Astrocyte (in vitro differentiated cells and primary cell): ENCODE results near the gene SLC35F1. TPM values are rescaled to one million over a fixed set of nuclear protein-coding genes. Genes with fewer than 3 reads are reported as not detected.

Source experiments
- DNase-seq: peaks from one replicate; pipeline ENCODE4 v3.0.0-alpha.2; 2010; ENCODE audit warnings: low read depth
- FAIRE-seq: peaks from 2 replicates; lab custom pipeline; 2011; peaks lifted over from hg19 to GRCh38; lab: Jason Lieb, UNC
- H2AFZ ChIP-seq: 2 replicates; pipeline ENCODE4 v1.6.0; 2012; ENCODE audit warnings: low read depth, low read length, inconsistent platforms
- H3K27ac ChIP-seq: 2 replicates; pipeline ENCODE4 v1.5.1; 2011; ENCODE audit warnings: low read depth, low read length, inconsistent platforms
- H3K27me3 ChIP-seq: 2 replicates; pipeline ENCODE4 v1.6.0; 2011; ENCODE audit warnings: low read length, inconsistent platforms; ENCODE audit not compliant: insufficient read depth
- H3K36me3 ChIP-seq: 2 replicates; pipeline ENCODE4 v1.5.1; 2011; ENCODE audit warnings: low read length, inconsistent platforms; ENCODE audit not compliant: insufficient read depth
- H3K4me1 ChIP-seq: 2 replicates; pipeline ENCODE4 v1.5.1; 2011; ENCODE audit warnings: low read length, inconsistent platforms; ENCODE audit not compliant: insufficient read depth
- H3K4me2 ChIP-seq: 2 replicates; pipeline ENCODE4 v1.6.0; 2012; ENCODE audit warnings: low read length, inconsistent platforms
- H3K4me3 ChIP-seq: 2 replicates; pipeline ENCODE4 v1.5.1; 2011; ENCODE audit warnings: low read depth, mild to moderate bottlenecking, low read length, inconsistent platforms; ENCODE audit not compliant: insufficient read depth
- H3K79me2 ChIP-seq: 2 replicates; pipeline ENCODE4 v1.6.0; 2012; ENCODE audit warnings: mild to moderate bottlenecking, low read length, inconsistent platforms; ENCODE audit not compliant: insufficient read depth
- H3K9ac ChIP-seq: 2 replicates; pipeline ENCODE4 v1.6.0; 2012; ENCODE audit warnings: mild to moderate bottlenecking, low read length, inconsistent platforms
- H3K9me3 ChIP-seq: 2 replicates; pipeline ENCODE4 v1.5.1; 2012; ENCODE audit warnings: low read depth, mild to moderate bottlenecking, low read length, inconsistent platforms; ENCODE audit not compliant: insufficient read depth
- H4K20me1 ChIP-seq: 2 replicates; pipeline ENCODE4 v1.6.0; 2012; ENCODE audit warnings: low read length, inconsistent platforms; ENCODE audit not compliant: insufficient read depth
- H3K27ac Mint-ChIP-seq: one replicate; pipeline ENCODE4 v1.8.0; 2021; ENCODE audit warnings: mild to moderate bottlenecking, mixed read lengths; ENCODE audit not compliant: unreplicated experiment
- H3K27me3 Mint-ChIP-seq: one replicate; pipeline ENCODE4 v1.8.0; 2021; ENCODE audit warnings: low read depth, mixed read lengths; ENCODE audit not compliant: unreplicated experiment
- H3K36me3 Mint-ChIP-seq: one replicate; pipeline ENCODE4 v1.8.0; 2021; ENCODE audit warnings: low read depth, mixed read lengths; ENCODE audit not compliant: unreplicated experiment
- H3K4me1 Mint-ChIP-seq: one replicate; pipeline ENCODE4 v1.8.0; 2021; ENCODE audit warnings: low read depth, mixed read lengths; ENCODE audit not compliant: unreplicated experiment
- H3K4me3 Mint-ChIP-seq: one replicate; pipeline ENCODE4 v1.8.0; 2021; ENCODE audit warnings: mild to moderate bottlenecking, moderate library complexity, mixed read lengths; ENCODE audit not compliant: unreplicated experiment
- H3K9me3 Mint-ChIP-seq: one replicate; pipeline ENCODE4 v1.8.0; 2021; ENCODE audit warnings: mild to moderate bottlenecking, mixed read lengths; ENCODE audit not compliant: unreplicated experiment
- EZH2 ChIP-seq: IDR thresholded peaks from 2 replicates; pipeline ENCODE4 v1.6.1; 2012; ENCODE audit warnings: mild to moderate bottlenecking, low read length, inconsistent platforms; ENCODE audit not compliant: insufficient read depth
- total RNA-seq: library from RNA; stranded (reverse); gene quantifications from 2 replicates; pipeline ENCODE4 v1.2.1, GENCODE V29; 2021
- TF ChIP-seq, protein P1 (sequence below): IDR thresholded peaks from 2 replicates; pipeline ENCODE4 v1.5.1; 2011; ENCODE audit warnings: low read depth, mild to moderate bottlenecking, inconsistent platforms, low read length, moderate library complexity; ENCODE audit not compliant: insufficient read depth

SLC35F1 gene
- total RNA-seq, 1 donor from 2014 or later = 1.0 TPM

DNA sequence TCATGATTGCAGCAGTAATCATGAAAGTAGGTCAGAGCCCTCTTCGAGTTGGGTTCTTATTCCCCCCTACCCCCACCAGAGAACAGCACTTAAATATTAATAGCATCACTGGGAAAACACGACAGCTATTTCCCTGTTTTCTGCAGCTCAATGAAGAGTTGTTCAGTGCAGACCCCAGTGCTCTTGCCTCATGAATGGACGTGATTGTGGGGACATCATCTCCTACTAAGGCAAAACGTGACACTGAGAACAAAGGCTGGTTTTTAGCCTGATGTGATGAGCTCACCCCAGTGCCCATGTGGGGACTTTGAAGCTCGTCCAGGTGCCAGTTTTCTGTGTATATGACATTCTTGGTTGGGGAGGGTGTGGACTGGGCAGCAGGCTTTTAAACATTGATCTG, 105.9 kb downstream of the SLC35F1 start:
- no peak for FAIRE-seq

DNA sequence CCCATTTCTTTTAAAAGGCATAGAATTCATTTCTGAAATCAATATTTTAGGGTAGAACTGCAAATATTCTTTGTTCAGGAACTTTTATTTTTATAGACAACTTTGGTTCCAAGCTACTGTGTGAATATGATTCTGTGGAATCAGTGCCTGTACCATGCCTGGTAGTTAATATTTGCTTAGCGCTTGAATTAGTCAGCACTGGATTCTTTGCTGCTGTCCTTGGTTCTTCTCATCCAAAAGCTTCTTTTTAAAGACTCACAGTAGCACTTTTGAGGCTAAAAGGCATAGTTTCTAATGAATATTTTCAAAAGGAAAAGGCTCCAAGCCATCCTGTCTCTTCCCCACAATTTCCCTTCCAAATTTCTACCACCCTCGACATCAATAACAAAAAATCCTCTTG, 109.5 kb downstream of the SLC35F1 start:
- H3K9ac ChIP-seq = no peak overlapping the region
- H3K36me3 ChIP-seq = no peaks in the 10 kb centered on the region
- no peak overlapping the region for H3K4me3 Mint-ChIP-seq
- no peak for TF ChIP-seq EZH2
- TF ChIP-seq, protein P1, sequence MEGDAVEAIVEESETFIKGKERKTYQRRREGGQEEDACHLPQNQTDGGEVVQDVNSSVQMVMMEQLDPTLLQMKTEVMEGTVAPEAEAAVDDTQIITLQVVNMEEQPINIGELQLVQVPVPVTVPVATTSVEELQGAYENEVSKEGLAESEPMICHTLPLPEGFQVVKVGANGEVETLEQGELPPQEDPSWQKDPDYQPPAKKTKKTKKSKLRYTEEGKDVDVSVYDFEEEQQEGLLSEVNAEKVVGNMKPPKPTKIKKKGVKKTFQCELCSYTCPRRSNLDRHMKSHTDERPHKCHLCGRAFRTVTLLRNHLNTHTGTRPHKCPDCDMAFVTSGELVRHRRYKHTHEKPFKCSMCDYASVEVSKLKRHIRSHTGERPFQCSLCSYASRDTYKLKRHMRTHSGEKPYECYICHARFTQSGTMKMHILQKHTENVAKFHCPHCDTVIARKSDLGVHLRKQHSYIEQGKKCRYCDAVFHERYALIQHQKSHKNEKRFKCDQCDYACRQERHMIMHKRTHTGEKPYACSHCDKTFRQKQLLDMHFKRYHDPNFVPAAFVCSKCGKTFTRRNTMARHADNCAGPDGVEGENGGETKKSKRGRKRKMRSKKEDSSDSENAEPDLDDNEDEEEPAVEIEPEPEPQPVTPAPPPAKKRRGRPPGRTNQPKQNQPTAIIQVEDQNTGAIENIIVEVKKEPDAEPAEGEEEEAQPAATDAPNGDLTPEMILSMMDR = no peak
- no peaks in the 10 kb centered on the region for H3K36me3 Mint-ChIP-seq
- no peak overlapping the region for H3K27ac ChIP-seq
- DNase-seq (no peak), FAIRE-seq (no peak)
- H3K27me3 Mint-ChIP-seq = no peaks in the 10 kb centered on the region
- no peak overlapping the region for H3K4me3 ChIP-seq
- peaks cover 2% of the 10 kb centered on the region for H3K9me3 Mint-ChIP-seq
- no peaks in the 10 kb centered on the region for H3K9me3 ChIP-seq
- H3K27ac Mint-ChIP-seq = no peak overlapping the region
- no peaks in the 10 kb centered on the region for H3K4me1 ChIP-seq
- no peaks in the 10 kb centered on the region for H3K27me3 ChIP-seq
- no peaks in the 10 kb centered on the region for H4K20me1 ChIP-seq
- no peak overlapping the region for H3K4me2 ChIP-seq
- H3K79me2 ChIP-seq = no peaks in the 10 kb centered on the region
- H2AFZ ChIP-seq = no peak overlapping the region
- peaks cover 2% of the 10 kb centered on the region for H3K4me1 Mint-ChIP-seq

More for the DNA sequence above, 105.9 kb downstream of the SLC35F1 start:
- Mint-ChIP-seq H3K27me3 (no peaks in the 10 kb centered on the region), H3K4me1 (peaks cover 2% of the 10 kb centered on the region), H3K36me3 (no peaks in the 10 kb centered on the region), H3K4me3 (no peak overlapping the region), H3K27ac (no peak overlapping the region), H3K9me3 (no peaks in the 10 kb centered on the region)
- no peaks in the 10 kb centered on the region for H3K4me1 ChIP-seq
- no peak overlapping the region for H3K4me3 ChIP-seq
- H3K4me2 ChIP-seq = no peak overlapping the region
- TF ChIP-seq, protein P1 = no peak
- no peak for TF ChIP-seq EZH2
- H2AFZ ChIP-seq = no peak overlapping the region
- H3K9me3 ChIP-seq = no peaks in the 10 kb centered on the region
- H4K20me1 ChIP-seq = no peaks in the 10 kb centered on the region
- no peak overlapping the region for H3K9ac ChIP-seq
- H3K27ac ChIP-seq = no peak overlapping the region
- H3K79me2 ChIP-seq = no peaks in the 10 kb centered on the region
- H3K36me3 ChIP-seq = no peaks in the 10 kb centered on the region
- H3K27me3 ChIP-seq = no peaks in the 10 kb centered on the region
- DNase-seq = no peak

DNA sequence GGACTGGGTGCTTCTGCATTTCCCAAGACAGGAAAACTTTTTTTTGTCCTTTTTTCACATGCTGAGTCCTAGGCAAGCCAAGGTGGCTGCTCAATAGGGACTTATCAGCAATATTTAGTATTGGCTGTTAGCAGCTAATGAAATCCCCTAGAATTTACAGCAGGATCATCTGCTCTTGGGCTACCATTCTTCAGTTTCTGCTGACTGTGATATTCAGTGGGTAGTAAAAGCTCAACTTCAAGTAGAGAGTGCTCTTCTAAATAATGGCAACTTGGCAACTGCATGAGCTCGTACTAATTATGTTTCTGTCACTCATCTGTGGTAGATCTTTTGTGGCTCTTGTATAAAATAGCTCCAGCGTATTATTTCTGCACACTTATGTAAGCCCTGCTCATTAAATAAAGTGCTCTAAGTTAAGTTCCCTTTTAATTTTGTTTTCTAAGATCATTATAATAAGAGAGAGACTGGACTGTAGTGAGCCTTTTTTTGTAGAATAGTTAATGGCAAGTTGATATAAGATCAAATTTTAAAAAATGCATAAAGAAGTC, 110.3 kb downstream of the SLC35F1 start:
- H3K4me3 Mint-ChIP-seq = no peak overlapping the region
- Histone ChIP-seq H3K4me3 (no peak overlapping the region), H3K9ac (no peak overlapping the region), H3K36me3 (no peaks in the 10 kb centered on the region), H3K4me2 (no peak overlapping the region), H3K9me3 (no peaks in the 10 kb centered on the region), H3K27me3 (no peaks in the 10 kb centered on the region), H4K20me1 (no peaks in the 10 kb centered on the region), H3K79me2 (no peaks in the 10 kb centered on the region), H3K4me1 (no peaks in the 10 kb centered on the region), H3K27ac (no peak overlapping the region), H2AFZ (no peak overlapping the region)
- DNase-seq = no peak
- H3K9me3 Mint-ChIP-seq = peaks cover 3% of the 10 kb centered on the region
- peaks cover 2% of the 10 kb centered on the region for H3K4me1 Mint-ChIP-seq
- FAIRE-seq = no peak
- no peaks in the 10 kb centered on the region for H3K27me3 Mint-ChIP-seq
- no peak overlapping the region for H3K27ac Mint-ChIP-seq
- no peak for TF ChIP-seq EZH2
- TF ChIP-seq, protein P1 = no peak
- H3K36me3 Mint-ChIP-seq = no peaks in the 10 kb centered on the region
